GM10266 (cell line): ENCODE results near the gene BCLAF1.

ENCODE experiments used
- DNase-seq: peaks from one replicate; pipeline ENCODE4 v3.0.0; 2012; ENCODE audit errors: extremely low spot score
- CTCF ChIP-seq: IDR thresholded peaks from 2 replicates; pipeline ENCODE4 v1.5.1; 2012; ENCODE audit warnings: mild to moderate bottlenecking, low read depth; ENCODE audit not compliant: control insufficient read depth, insufficient read depth; ENCODE audit errors: missing control alignments

Gene BCLAF1

DNA sequence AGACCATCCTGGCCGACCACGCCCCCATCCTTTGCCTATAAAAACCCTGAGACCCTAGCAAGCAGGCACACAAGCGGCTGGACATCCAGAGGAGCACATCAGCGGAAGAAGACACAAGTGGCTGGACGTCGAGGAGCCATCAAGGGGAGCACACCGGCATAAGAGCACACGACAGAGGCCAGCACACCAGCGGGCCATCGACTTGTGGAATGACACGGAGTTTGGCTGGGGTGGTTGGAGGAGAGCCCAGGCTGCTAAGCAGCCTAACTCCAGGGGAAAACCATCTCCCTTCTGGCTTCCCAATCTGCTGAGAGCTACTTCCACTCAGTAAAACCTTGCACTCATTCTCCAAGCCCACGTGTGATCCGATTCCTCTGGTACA lies 44.8 kb upstream of the BCLAF1 start:
- DNase-seq = no peak
- TF ChIP-seq CTCF = no peak

DNA sequence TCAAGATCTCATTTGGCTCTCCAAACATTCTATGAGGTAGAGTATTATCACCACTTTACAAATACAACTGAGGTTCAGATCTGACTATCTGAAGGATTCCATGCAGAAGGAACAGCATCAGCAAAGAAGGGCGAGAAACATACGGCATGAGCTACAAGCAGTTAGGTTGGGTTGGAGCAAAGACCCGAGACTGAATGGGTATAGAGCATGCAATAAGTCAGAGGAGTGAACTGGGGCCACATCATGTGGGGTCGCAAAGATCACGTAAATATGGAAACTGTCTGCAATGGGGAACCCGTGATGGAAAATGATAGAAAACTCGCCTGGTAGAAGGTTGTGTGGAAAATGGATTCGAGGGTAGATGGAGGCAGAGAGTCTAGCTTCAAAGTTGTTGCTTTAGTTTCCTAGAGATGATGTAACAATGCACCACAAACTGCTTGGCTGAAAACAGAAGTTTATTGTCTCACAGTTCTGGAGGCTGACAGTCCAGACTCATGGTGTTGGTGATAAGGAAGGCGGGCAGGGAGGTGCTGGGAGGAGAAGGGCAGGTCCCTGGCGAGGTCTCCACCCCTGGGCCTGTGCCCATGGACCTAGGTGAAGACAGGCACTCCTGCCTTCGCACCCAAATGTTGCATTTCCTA lies 44.3 kb upstream of the BCLAF1 start:
- no peak for TF ChIP-seq CTCF
- DNase-seq = no peak

DNA sequence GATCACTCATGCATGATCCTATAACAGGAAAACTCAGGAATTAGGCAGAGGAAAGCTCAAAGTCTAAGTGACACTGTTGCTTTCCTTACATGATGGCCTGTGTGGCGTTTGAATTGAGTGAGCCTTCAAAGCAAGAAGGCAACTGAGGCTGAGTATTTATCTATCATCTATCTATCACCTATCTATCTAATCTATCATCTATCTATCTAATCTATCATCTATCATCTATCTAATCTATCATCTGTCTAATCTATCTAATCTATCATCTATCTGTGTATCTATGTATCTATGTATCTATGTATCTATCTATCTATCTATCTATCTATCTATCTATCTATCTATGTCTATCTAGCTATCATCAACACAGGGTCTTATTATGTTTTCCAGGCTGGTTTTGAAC lies 41.8 kb upstream of the BCLAF1 start:
- no peak for TF ChIP-seq CTCF
- no peak for DNase-seq

- TF ChIP-seq CTCF = no peak
- DNase-seq = no peak
These were observed 41.0 kb upstream of the BCLAF1 start for GRCh38 chr6:136330634-136331033.

GRCh38 chr6:136326038-136326553 lies 36.5 kb upstream of the BCLAF1 start:
- DNase-seq = no peak
- no peak for TF ChIP-seq CTCF

GRCh38 chr6:136324686-136325380 lies 35.2 kb upstream of the BCLAF1 start:
- no peak for TF ChIP-seq CTCF
- DNase-seq = no peak
